Keratinocyte (primary cell): ENCODE measurements around the gene FCHSD1. TPM values are rescaled to one million over a fixed set of nuclear protein-coding genes. Genes with fewer than 3 reads are reported as not detected.

Experiments
- DNase-seq: peaks from one replicate; pipeline ENCODE4 v3.0.0-alpha.2; 2011; ENCODE audit warnings: low read depth, missing footprints, low spot score
- FAIRE-seq: peaks from 2 replicates; lab custom pipeline; 2011; peaks lifted over from hg19 to GRCh38; lab: Jason Lieb, UNC
- H2AFZ ChIP-seq: 2 replicates; pipeline ENCODE4 v1.6.0; 2012; ENCODE audit warnings: low read length, control low read depth, inconsistent platforms; ENCODE audit not compliant: control insufficient read depth
- H3K27ac ChIP-seq: 2 replicates; pipeline ENCODE4 v1.5.1; 2011; ENCODE audit warnings: low read length; ENCODE audit not compliant: control insufficient read depth, insufficient read depth
- H3K27me3 ChIP-seq: 3 replicates; pipeline ENCODE4 v1.6.0; 2011; ENCODE audit warnings: low read length; ENCODE audit not compliant: control insufficient read depth, insufficient read depth; ENCODE audit errors: extremely low read depth
- H3K36me3 ChIP-seq, 2 experiments: 2 replicates in 1 of 2; 3 replicates in 1 of 2; pipeline ENCODE4 v1.5.1; 2011; ENCODE audit warnings: low read length in 2 of 2, mild to moderate bottlenecking in 1 of 2; ENCODE audit not compliant: control insufficient read depth in 2 of 2, insufficient read depth in 2 of 2; ENCODE audit errors: extremely low read depth in 1 of 2
- H3K4me1 ChIP-seq: 3 replicates; pipeline ENCODE4 v1.5.1; 2011; ENCODE audit warnings: low read length; ENCODE audit not compliant: control insufficient read depth, insufficient read depth; ENCODE audit errors: extremely low read depth
- H3K4me2 ChIP-seq: 3 replicates; pipeline ENCODE4 v1.6.0; 2011; ENCODE audit warnings: low read depth, low read length; ENCODE audit not compliant: control insufficient read depth, insufficient read depth; ENCODE audit errors: extremely low read depth
- H3K4me3 ChIP-seq, 3 experiments: fragments of 200-600 bp in 1 of 3; sonication (generic) in 1 of 3; 2 replicates in 2 of 3; 3 replicates in 1 of 3; pipeline ENCODE4 v1.5.1; 2011 to 2016; ENCODE audit warnings: low read length in 3 of 3, mild to moderate bottlenecking in 3 of 3, control low read depth in 2 of 3, inconsistent platforms in 1 of 3, low read depth in 1 of 3, mixed read lengths in 1 of 3, mixed run types in 1 of 3, moderate library complexity in 1 of 3; ENCODE audit not compliant: control insufficient read depth in 2 of 3, insufficient read depth in 2 of 3; ENCODE audit errors: extremely low read depth in 1 of 3
- H3K79me2 ChIP-seq: 2 replicates; pipeline ENCODE4 v1.6.0; 2012; ENCODE audit warnings: low read length; ENCODE audit not compliant: control insufficient read depth, insufficient read depth
- H3K9ac ChIP-seq: 3 replicates; pipeline ENCODE4 v1.6.0; 2011; ENCODE audit warnings: low read length; ENCODE audit not compliant: control insufficient read depth, insufficient read depth; ENCODE audit errors: extremely low read depth
- H3K9me1 ChIP-seq: 3 replicates; pipeline ENCODE4 v1.6.0; 2011; ENCODE audit warnings: low read length; ENCODE audit not compliant: control insufficient read depth, insufficient read depth; ENCODE audit errors: extremely low read depth
- H3K9me3 ChIP-seq: 2 replicates; pipeline ENCODE4 v1.5.1; 2012; ENCODE audit warnings: low read depth, low read length; ENCODE audit not compliant: control insufficient read depth
- H4K20me1 ChIP-seq: 3 replicates; pipeline ENCODE4 v1.6.0; 2011; ENCODE audit warnings: low read length; ENCODE audit not compliant: control insufficient read depth, insufficient read depth; ENCODE audit errors: extremely low read depth
- EZH2 ChIP-seq: IDR thresholded peaks from one replicate; pipeline ENCODE4 v1.6.1; 2012; ENCODE audit warnings: inconsistent platforms, mild to moderate bottlenecking, low read length, moderate library complexity
- dilution Hi-C: fragments of 300-500 bp; cut with MboI; formaldehyde crosslinking; loops from one replicate; pipeline ENCODE4 v1.7.0; 2020; ENCODE audit warnings: low sequenced_read_pairs; ENCODE audit not compliant: extremely low pct_ligation_motif_present
- polyA plus RNA-seq, 5 experiments: library from polyadenylated mRNA; depleted of rRNA in 3 of 5; stranded (reverse) in 3 of 5; stranded (forward) in 1 of 5; unstranded in 1 of 5; fragments of >200 nt; gene quantifications; 1 replicate in 1 of 5; 2 replicates in 3 of 5; 3 replicates in 1 of 5; pipeline versions ENCODE4 v1.2.1 to v1.2.3, GENCODE V29; 2011 to 2012; ENCODE audit warnings: missing spikeins in 2 of 5, low read depth in 1 of 5, low replicate concordance in 1 of 5
- TF ChIP-seq, protein P1 (sequence below), 3 experiments: IDR thresholded peaks in 1 of 3; conservative IDR thresholded peaks in 1 of 3; optimal IDR thresholded peaks in 1 of 3; 2 replicates in 2 of 3; 3 replicates in 1 of 3; pipeline versions ENCODE3 to v1.5.1; 2011; ENCODE audit warnings: low read length in 3 of 3, mild to moderate bottlenecking in 3 of 3, moderate library complexity in 2 of 3, control low read depth in 1 of 3, inconsistent platforms in 1 of 3; ENCODE audit not compliant: insufficient read depth in 2 of 3; ENCODE audit errors: extremely low read depth in 1 of 3

The FCHSD1 gene
- polyA plus RNA-seq, 1 donor (not counting 4 experiments of a cell fraction or from before 2014, with no cell fraction given) = 13.5 TPM

- dilution Hi-C loops = no loop called here
- H2AFZ ChIP-seq = no peak overlapping the region
- peaks cover 6 to 10% of the 10 kb centered on the region in 2 experiments for H3K36me3 ChIP-seq
- H3K4me3 ChIP-seq = no peak overlapping the region
- peaks cover 26% of the 10 kb centered on the region for H3K4me1 ChIP-seq
- DNase-seq = no peak
- peaks cover 3% of the 10 kb centered on the region for H4K20me1 ChIP-seq
- H3K9me3 ChIP-seq = no peaks in the 10 kb centered on the region
- H3K27ac ChIP-seq = no peak overlapping the region
- no peak for FAIRE-seq
- TF ChIP-seq EZH2 = no peak
- TF ChIP-seq, protein P1, sequence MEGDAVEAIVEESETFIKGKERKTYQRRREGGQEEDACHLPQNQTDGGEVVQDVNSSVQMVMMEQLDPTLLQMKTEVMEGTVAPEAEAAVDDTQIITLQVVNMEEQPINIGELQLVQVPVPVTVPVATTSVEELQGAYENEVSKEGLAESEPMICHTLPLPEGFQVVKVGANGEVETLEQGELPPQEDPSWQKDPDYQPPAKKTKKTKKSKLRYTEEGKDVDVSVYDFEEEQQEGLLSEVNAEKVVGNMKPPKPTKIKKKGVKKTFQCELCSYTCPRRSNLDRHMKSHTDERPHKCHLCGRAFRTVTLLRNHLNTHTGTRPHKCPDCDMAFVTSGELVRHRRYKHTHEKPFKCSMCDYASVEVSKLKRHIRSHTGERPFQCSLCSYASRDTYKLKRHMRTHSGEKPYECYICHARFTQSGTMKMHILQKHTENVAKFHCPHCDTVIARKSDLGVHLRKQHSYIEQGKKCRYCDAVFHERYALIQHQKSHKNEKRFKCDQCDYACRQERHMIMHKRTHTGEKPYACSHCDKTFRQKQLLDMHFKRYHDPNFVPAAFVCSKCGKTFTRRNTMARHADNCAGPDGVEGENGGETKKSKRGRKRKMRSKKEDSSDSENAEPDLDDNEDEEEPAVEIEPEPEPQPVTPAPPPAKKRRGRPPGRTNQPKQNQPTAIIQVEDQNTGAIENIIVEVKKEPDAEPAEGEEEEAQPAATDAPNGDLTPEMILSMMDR (optimal IDR thresholded peaks at IDR 0.05 in 1 of 3, IDR thresholded peaks at IDR 0.05 in 1 of 3, conservative IDR thresholded peaks at IDR 0.05 in 1 of 3; ENCODE audit: extremely low read depth in 1 of 3, insufficient read depth in 2 of 3, low read length in 3 of 3) = no peak
- H3K79me2 ChIP-seq = peaks cover 28% of the 10 kb centered on the region
- H3K9ac ChIP-seq = no peak overlapping the region
- peak overlapping the region; percentile 100 for H3K4me2 ChIP-seq
- peaks cover 2% of the 10 kb centered on the region for H3K9me1 ChIP-seq
- H3K27me3 ChIP-seq = no peaks in the 10 kb centered on the region
These were observed 12.4 kb downstream of the FCHSD1 start for GRCh38 chr5:141638771-141639170.

DNA sequence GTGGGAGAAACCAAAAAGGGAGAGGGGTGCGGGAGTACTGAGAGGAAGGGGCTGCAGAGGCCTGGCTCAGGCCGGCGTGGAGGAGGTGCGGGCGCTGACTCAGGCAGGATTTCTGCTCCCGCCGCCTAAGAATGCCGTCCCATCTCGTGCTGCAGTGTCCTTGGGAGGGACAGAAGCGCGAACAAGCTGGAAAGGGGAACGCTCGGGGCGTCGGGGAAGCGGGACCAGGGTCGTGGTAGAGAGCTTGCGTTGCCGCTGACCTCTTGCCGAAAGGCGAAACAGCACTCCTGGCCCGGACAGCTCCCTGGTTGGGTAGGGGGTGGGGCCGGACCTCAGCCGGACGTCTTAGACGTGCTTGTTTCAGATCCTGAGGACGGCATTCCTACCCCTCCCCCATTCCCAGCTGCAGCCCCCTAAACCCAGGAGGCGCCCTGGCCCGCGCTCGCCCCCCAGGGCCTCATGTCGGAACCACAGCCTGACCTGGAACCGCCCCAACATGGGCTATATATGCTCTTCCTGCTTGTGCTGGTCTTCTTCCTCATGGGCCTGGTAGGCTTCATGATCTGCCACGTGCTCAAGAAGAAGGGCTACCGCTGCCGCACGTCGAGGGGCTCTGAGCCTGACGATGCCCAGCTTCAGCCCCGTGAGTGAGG, 13.3 kb downstream of the FCHSD1 start:
- no peaks in the 10 kb centered on the region for H3K9me3 ChIP-seq
- H4K20me1 ChIP-seq = peaks cover 3% of the 10 kb centered on the region
- DNase-seq (no peak), FAIRE-seq (no peak)
- H3K36me3 ChIP-seq = peaks cover 5 to 10% of the 10 kb centered on the region in 2 experiments
- peak overlapping the region; percentile 100 for H3K4me2 ChIP-seq
- H3K27me3 ChIP-seq = no peaks in the 10 kb centered on the region
- peak overlapping the region; percentile 90 for H2AFZ ChIP-seq
- H3K9ac ChIP-seq = peak overlapping the region; percentile 93
- H3K27ac ChIP-seq = peak overlapping the region; percentile 87
- H3K4me1 ChIP-seq = peaks cover 26% of the 10 kb centered on the region
- H3K9me1 ChIP-seq = peaks cover 2% of the 10 kb centered on the region
- H3K4me3 ChIP-seq = peak overlapping the region; percentile 84 to 97 (median 87)
- no peak for TF ChIP-seq EZH2
- TF ChIP-seq, protein P1 (optimal IDR thresholded peaks at IDR 0.05 in 1 of 3, IDR thresholded peaks at IDR 0.05 in 1 of 3, conservative IDR thresholded peaks at IDR 0.05 in 1 of 3; ENCODE audit: extremely low read depth in 1 of 3, insufficient read depth in 2 of 3, low read length in 3 of 3) = peak; percentile 24 to 36 (median 28)
- dilution Hi-C loops = no loop called here
- H3K79me2 ChIP-seq = peaks cover 33% of the 10 kb centered on the region
